Smooth muscle cell (in vitro differentiated cells): Measurements from ENCODE around the gene ALKBH2. TPM values are rescaled to one million over a fixed set of nuclear protein-coding genes. Genes with fewer than 3 reads are reported as not detected.

ENCODE experiments used
- DNase-seq: peaks from one replicate; lab custom pipeline; 2025; ENCODE audit not compliant: unreplicated experiment; lab: John Stamatoyannopoulos, UW
- H2AFZ ChIP-seq: fragments of 200-600 bp; sonication (generic); 2 replicates; pipeline ENCODE4 v1.6.0; 2016; ENCODE audit warnings: antibody characterized with exemption, low read depth, mild to moderate bottlenecking
- H3F3A ChIP-seq: fragments of 200-600 bp; sonication (generic); 2 replicates; pipeline ENCODE4 v1.6.0; 2017; ENCODE audit warnings: antibody characterized with exemption, low read depth
- H3K27ac ChIP-seq: fragments of 200-600 bp; sonication (generic); 2 replicates; pipeline ENCODE4 v1.5.1; 2016; ENCODE audit warnings: low read depth, mild to moderate bottlenecking
- H3K27me3 ChIP-seq: fragments of 200-600 bp; sonication (generic); 2 replicates; pipeline ENCODE4 v1.6.1; 2016; ENCODE audit warnings: low read depth, mild to moderate bottlenecking
- H3K36me3 ChIP-seq: fragments of 200-600 bp; sonication (generic); 2 replicates; pipeline ENCODE4 v1.5.1; 2016; ENCODE audit warnings: low read depth
- H3K4me1 ChIP-seq: fragments of 200-600 bp; sonication (generic); 2 replicates; pipeline ENCODE4 v1.5.1; 2016; ENCODE audit warnings: low read depth
- H3K4me2 ChIP-seq: fragments of 200-600 bp; sonication (generic); 2 replicates; pipeline ENCODE4 v1.6.0; 2016; ENCODE audit warnings: mild to moderate bottlenecking
- H3K4me3 ChIP-seq: fragments of 200-600 bp; sonication (generic); 2 replicates; pipeline ENCODE4 v1.5.1; 2016; ENCODE audit warnings: mild to moderate bottlenecking
- H3K79me2 ChIP-seq: fragments of 200-600 bp; sonication (generic); 2 replicates; pipeline ENCODE4 v1.6.0; 2016; ENCODE audit warnings: low read depth, mild to moderate bottlenecking
- H3K9ac ChIP-seq: fragments of 200-600 bp; sonication (generic); 2 replicates; pipeline ENCODE4 v1.6.0; 2016; ENCODE audit warnings: low read depth
- H3K9me3 ChIP-seq: fragments of 200-600 bp; sonication (generic); replicated peaks from 2 replicates; pipeline ENCODE4 v1.5.1; 2016; ENCODE audit warnings: low read depth
- H4K20me1 ChIP-seq: fragments of 200-600 bp; sonication (generic); 2 replicates; pipeline ENCODE4 v1.6.0; 2016; ENCODE audit warnings: low read depth
- CTCF ChIP-seq: fragments of 200-600 bp; sonication (generic); IDR thresholded peaks from 2 replicates; pipeline ENCODE4 v1.5.1; 2017; ENCODE audit warnings: borderline replicate concordance, mild to moderate bottlenecking, antibody characterized with exemption; ENCODE audit not compliant: insufficient read depth, poor library complexity, severe bottlenecking
- WGBS: methylation state at CpG from one replicate; pipeline ENCODE4 v1.1.7; 2016; ENCODE audit warnings: low lambda C conversion rate; 5-methylcytosine and 5-hydroxymethylcytosine counted together
- polyA plus RNA-seq: library from polyadenylated mRNA; unstranded; fragments of >200 nt; fragmentation: Nextera tagmentation; extraction: Ambion mirVana; gene quantifications from 2 replicates; pipeline ENCODE4 v1.2.1, GENCODE V29; 2016
- total RNA-seq: library from RNA; depleted of rRNA; stranded (reverse); fragments of >200 nt; gene quantifications from 2 replicates; pipeline ENCODE4 v1.2.3, GENCODE V29; 2014

ALKBH2 gene
- 6.3 and 13.6 TPM in 2 replicates for total RNA-seq
- 17.6 and 23.3 TPM in 2 replicates for polyA plus RNA-seq

GRCh38 chr12:109093022-109093918, at the start of gene ALKBH2:
ALKBH2 (minus strand) TSS chr12:109093472; CDS start chr12:109092786, 686 bp downstream.
- H3K36me3 ChIP-seq: no peaks in the 10 kb centered on the region
- H3F3A ChIP-seq: peaks cover 7% of the 10 kb centered on the region
- peaks cover 11% of the 10 kb centered on the region for H3K79me2 ChIP-seq
- H3K4me3 ChIP-seq: peak within 1 kb of the TSS; percentile 48
- TF ChIP-seq CTCF: peak; percentile 97
- H3K27me3 ChIP-seq: no peaks in the 10 kb centered on the region
- peaks cover 10% of the 10 kb centered on the region for H3K4me1 ChIP-seq
- no peak within 1 kb of the TSS for H3K9ac ChIP-seq
- peak within 1 kb of the TSS; percentile 4 for H3K27ac ChIP-seq
- peak within 1 kb of the TSS; percentile 70 for H2AFZ ChIP-seq
- 18% methylated on average over 45 of the region's 45 CpGs for WGBS
- H3K9me3 ChIP-seq: no peaks in the 10 kb centered on the region
- DNase-seq: peak; percentile 70
- H3K4me2 ChIP-seq: peak within 1 kb of the TSS; percentile 86
- H4K20me1 ChIP-seq: no peaks in the 10 kb centered on the region

DNA sequence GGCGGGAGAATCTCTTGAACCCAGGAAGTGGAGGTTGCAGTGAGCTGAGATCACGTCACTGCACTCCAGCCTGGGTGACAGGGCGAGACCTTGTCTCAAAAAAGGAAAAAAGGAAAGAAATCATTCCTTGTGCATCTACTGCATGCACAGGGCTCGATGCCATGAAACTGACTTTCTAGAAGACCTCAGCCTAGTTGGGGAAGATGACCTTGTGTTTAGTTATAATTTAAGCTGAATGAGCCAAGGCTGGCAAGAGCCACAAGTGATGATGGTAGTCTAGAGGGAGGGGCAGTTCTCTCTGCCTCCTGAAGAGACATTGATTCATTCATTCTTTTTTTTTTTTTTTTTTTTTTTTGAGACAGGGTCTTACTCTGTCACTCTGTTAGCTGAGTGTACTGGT, 47.3 kb upstream of the ALKBH2 start:
- DNase-seq: no peak
- Histone ChIP-seq H3K4me3 (no peak overlapping the region), H3F3A (no peaks in the 10 kb centered on the region), H3K36me3 (no peaks in the 10 kb centered on the region), H3K4me2 (no peak overlapping the region), H3K79me2 (no peaks in the 10 kb centered on the region), H3K9me3 (no peaks in the 10 kb centered on the region), H4K20me1 (no peaks in the 10 kb centered on the region), H3K9ac (no peak overlapping the region), H3K4me1 (no peaks in the 10 kb centered on the region), H2AFZ (no peak overlapping the region), H3K27ac (no peak overlapping the region), H3K27me3 (no peaks in the 10 kb centered on the region)
- no peak for TF ChIP-seq CTCF
- 98% methylated on average over 4 of the region's 4 CpGs for WGBS

- no peak overlapping the region for H2AFZ ChIP-seq
- no peak overlapping the region for H3K4me3 ChIP-seq
- TF ChIP-seq CTCF: no peak
- WGBS: 79% methylated on average over 7 of the region's 7 CpGs
- no peaks in the 10 kb centered on the region for H3K79me2 ChIP-seq
- no peaks in the 10 kb centered on the region for H3K9me3 ChIP-seq
- H3K27ac ChIP-seq: no peak overlapping the region
- no peak for DNase-seq
- H3K4me1 ChIP-seq: no peaks in the 10 kb centered on the region
- H3K27me3 ChIP-seq: no peaks in the 10 kb centered on the region
- H3K9ac ChIP-seq: no peak overlapping the region
- no peaks in the 10 kb centered on the region for H3F3A ChIP-seq
- H4K20me1 ChIP-seq: no peaks in the 10 kb centered on the region
- no peak overlapping the region for H3K4me2 ChIP-seq
- H3K36me3 ChIP-seq: no peaks in the 10 kb centered on the region
These were observed 46.5 kb upstream of the ALKBH2 start for GRCh38 chr12:109139791-109140190.
